Body of pancreas (tissue), 4 donors: Measurements from ENCODE around the gene HIBADH. TPM values are rescaled to one million over a fixed set of nuclear protein-coding genes. Genes with fewer than 3 reads are reported as not detected.

Experiments used
- ATAC-seq: fragments of 150-250 bp; one replicate; pipeline ENCODE4 v1.9.1; 2016
- DNase-seq, 4 donors: peaks; one replicate each; pipeline ENCODE4 v3.0.0-alpha.2; 2019
- H3K27ac ChIP-seq, 4 donors: fragments of 200-600 bp; sonication (generic); 1 replicate in 3 of 4; 2 replicates in 1 of 4; pipeline versions ENCODE4 v1.5.1 to v1.6.1; 2016 to 2019; ENCODE audit warnings: mild to moderate bottlenecking in 1 of 4, mixed read lengths in 1 of 4, moderate library complexity in 1 of 4
- H3K27me3 ChIP-seq, 2 donors: fragments of 200-600 bp; sonication (generic); one replicate each; pipeline ENCODE4 v1.6.0; 2016; ENCODE audit warnings: mild to moderate bottlenecking in 1 of 2
- H3K36me3 ChIP-seq, 2 donors: fragments of 200-600 bp; sonication (generic); replicated peaks in 1 of 2; 2 replicates each; pipeline ENCODE4 v1.5.1; 2016; ENCODE audit warnings: low read depth in 2 of 2; ENCODE audit not compliant: insufficient read depth in 1 of 2
- H3K4me1 ChIP-seq: fragments of 200-600 bp; sonication (generic); one replicate; pipeline ENCODE4 v1.6.0; 2016
- H3K4me3 ChIP-seq, 2 donors: fragments of 200-600 bp; sonication (generic); 1 replicate in 1 of 2; 2 replicates in 1 of 2; pipeline ENCODE4 v1.5.1; 2016 to 2019
- H3K9me3 ChIP-seq, 3 donors: fragments of 200-600 bp; sonication (generic); 1 replicate in 2 of 3; 2 replicates in 1 of 3; pipeline ENCODE4 v1.5.1; 2016
- CTCF ChIP-seq, 7 experiments: fragments of 450-650 bp in 4 of 7; fragments of 200-600 bp in 3 of 7; sonication (generic) in 3 of 7; IDR thresholded peaks; one replicate each; pipeline ENCODE4 v1.5.1; 2016 to 2019; ENCODE audit warnings: antibody characterized with exemption in 7 of 7
- POLR2A ChIP-seq, 3 donors: fragments of 450-650 bp; IDR thresholded peaks; one replicate each; pipeline ENCODE4 v1.6.1; 2016; ENCODE audit warnings: antibody characterized with exemption in 3 of 3, mild to moderate bottlenecking in 2 of 3
- WGBS, 2 donors: methylation state at CpG; one replicate each; pipeline ENCODE4 v1.1.5; 2017; 5-methylcytosine and 5-hydroxymethylcytosine counted together
- intact Hi-C: fragments of 100-400 bp; cut with DNase I; formaldehyde crosslinking; loops from one replicate; pipeline ENCODE4 v1.15.1; 2023
- total RNA-seq, 2 donors: library from RNA; depleted of rRNA; stranded (reverse); fragments of >200 nt; gene quantifications; one replicate each; pipeline ENCODE4 v1.1.0, GENCODE V29; 2016

HIBADH gene
- total RNA-seq, 2 donors from 2014 or later: 22.1 to 31.0 TPM

- WGBS, 2 donors: 86 to 100% methylated on average over 2 of the region's 2 CpGs
- H3K4me3 ChIP-seq: no peak overlapping the region
- intact Hi-C loops: no loop called here
These were observed 113.1 kb downstream of the HIBADH start for GRCh38 chr7:27549606-27550005.

DNA sequence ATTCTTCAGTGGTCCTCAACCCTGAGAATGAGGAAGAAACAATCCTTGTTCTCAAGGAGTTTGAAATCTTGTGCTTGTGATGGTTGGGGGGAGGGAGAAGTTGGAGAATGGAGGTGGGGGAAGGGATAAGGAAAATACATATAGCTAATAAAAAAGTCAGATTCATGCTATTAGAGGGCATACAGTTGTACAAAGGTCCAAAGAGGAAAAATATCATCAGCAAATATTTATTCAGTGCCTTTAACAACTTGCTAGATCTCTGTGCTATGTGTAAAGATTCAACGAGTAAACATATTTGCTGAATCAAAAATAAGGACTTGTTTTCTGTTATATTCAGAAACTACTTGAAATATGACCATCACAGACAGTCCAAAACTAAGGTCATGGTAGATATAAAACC is 114.4 kb downstream of the HIBADH start:
- no peak for DNase-seq
- H3K27me3 ChIP-seq: no peaks in the 10 kb centered on the region
- TF ChIP-seq POLR2A (IDR thresholded peaks at IDR 0.05): no peak
- TF ChIP-seq CTCF (IDR thresholded peaks at IDR 0.05): no peak

More at GRCh38 chr7:27549606-27550005, 113.1 kb downstream of the HIBADH start:
- H3K27me3 ChIP-seq: no peaks in the 10 kb centered on the region
- no peak overlapping the region for H3K27ac ChIP-seq
- H3K4me1 ChIP-seq: no peaks in the 10 kb centered on the region
- DNase-seq (no peak), ATAC-seq (no peak)
- no peak for TF ChIP-seq CTCF (IDR thresholded peaks at IDR 0.05)
- no peak for TF ChIP-seq POLR2A (IDR thresholded peaks at IDR 0.05)
- H3K36me3 ChIP-seq: no peaks in the 10 kb centered on the region
- no peaks in the 10 kb centered on the region for H3K9me3 ChIP-seq

GRCh38 chr7:27547401-27547800 is 115.3 kb downstream of the HIBADH start:
- no peaks in the 10 kb centered on the region for H3K27me3 ChIP-seq
- intact Hi-C loops: no loop called here
- WGBS, 2 donors: 48% methylated on average over 1 of the region's 1 CpG
- H3K4me3 ChIP-seq: no peak overlapping the region
- H3K4me1 ChIP-seq: no peaks in the 10 kb centered on the region
- TF ChIP-seq POLR2A (IDR thresholded peaks at IDR 0.05): no peak
- no peak for TF ChIP-seq CTCF (IDR thresholded peaks at IDR 0.05)
- no peaks in the 10 kb centered on the region for H3K36me3 ChIP-seq
- DNase-seq: no peak
- ATAC-seq: no peak
- no peaks in the 10 kb centered on the region for H3K9me3 ChIP-seq
- H3K27ac ChIP-seq: no peak overlapping the region

More for the DNA sequence above, 114.4 kb downstream of the HIBADH start:
- no peak for ATAC-seq
- Histone ChIP-seq H3K4me3 (no peak overlapping the region), H3K9me3 (no peaks in the 10 kb centered on the region), H3K4me1 (no peaks in the 10 kb centered on the region), H3K36me3 (no peaks in the 10 kb centered on the region), H3K27ac (no peak overlapping the region)
- intact Hi-C loops: no loop called here
- 85 to 91% methylated on average over 1 of the region's 1 CpG for WGBS, 2 donors

- Histone ChIP-seq H3K4me3 (no peak overlapping the region), H3K27me3 (no peaks in the 10 kb centered on the region), H3K27ac (no peak overlapping the region), H3K4me1 (no peaks in the 10 kb centered on the region), H3K9me3 (no peaks in the 10 kb centered on the region), H3K36me3 (peaks cover 0 to 3% of the 10 kb centered on the region in 2 donors)
- 86 to 94% methylated on average over 1 of the region's 1 CpG for WGBS, 2 donors
- no peak for TF ChIP-seq POLR2A (IDR thresholded peaks at IDR 0.05)
- TF ChIP-seq CTCF (IDR thresholded peaks at IDR 0.05): no peak
- DNase-seq: no peak
- ATAC-seq: no peak
- intact Hi-C loops: no loop called here
These were observed 116.1 kb downstream of the HIBADH start for GRCh38 chr7:27546610-27547009.

- no peaks in the 10 kb centered on the region for H3K27me3 ChIP-seq
- no peaks in the 10 kb centered on the region for H3K4me1 ChIP-seq
- ATAC-seq (no peak), DNase-seq (no peak)
- no peak overlapping the region for H3K27ac ChIP-seq
- no peaks in the 10 kb centered on the region for H3K36me3 ChIP-seq
- intact Hi-C loops: no loop called here
- no peak for TF ChIP-seq CTCF (IDR thresholded peaks at IDR 0.05)
- TF ChIP-seq POLR2A (IDR thresholded peaks at IDR 0.05): no peak
- 91 to 93% methylated on average over 4 of the region's 4 CpGs for WGBS, 2 donors
- no peak overlapping the region for H3K4me3 ChIP-seq
- no peaks in the 10 kb centered on the region for H3K9me3 ChIP-seq
These were observed 126.9 kb downstream of the HIBADH start for GRCh38 chr7:27535795-27536194.
